ENCODE results near the gene PPP6R2.

- TF ChIP-seq CTCF (IDR thresholded peaks at IDR 0.05) (no peak), EZH2 (IDR thresholded peaks at IDR 0.05) (no peak), EZH2phosphoT487 (IDR thresholded peaks at IDR 0.05) (no peak)
Observed at GRCh38 chr22:50306753-50307749, 36.1 kb upstream of the PPP6R2 start, which contains the start of gene PLXNB2.
